PC-3 (cell line): ENCODE results near the gene VPS41. TPM values are rescaled to one million over a fixed set of nuclear protein-coding genes. Genes with fewer than 3 reads are reported as not detected.

ENCODE experiments used
- ATAC-seq: fragments of 200-7000 bp; cut with Tn5 transposase; 2 replicates; pipeline ENCODE4 v1.9.1; 2020; ENCODE audit warnings: mild to moderate bottlenecking, moderate library complexity
- BruUV-seq: library from RNA; stranded (reverse); fragments of 400-500 nt; replicated peaks from 2 replicates; lab custom pipeline; 2021; lab: Mats Ljungman, UMichigan
- CTCF ChIA-PET: fragments of 300-600 bp; sonication (Branson Sonifier 250); formaldehyde crosslinking; loops from one replicate; lab custom pipeline; 2022; ENCODE audit warnings: antibody characterized with exemption; lab: Charles Lee
- POLR2A ChIA-PET: fragments of 300-600 bp; sonication (Branson Sonifier 250); formaldehyde crosslinking; loops from one replicate; lab custom pipeline; 2022; ENCODE audit warnings: antibody characterized with exemption; ENCODE audit not compliant: unreplicated experiment; lab: Charles Lee
- DNase-seq: peaks from one replicate; pipeline ENCODE4 v3.0.0-alpha.2; 2015
- H2AFZ ChIP-seq: fragments of 300-600 bp; sonication (generic); 2 replicates; pipeline ENCODE4 v1.6.0; 2016; ENCODE audit warnings: antibody characterized with exemption, low read length
- H3F3A ChIP-seq: fragments of 300-600 bp; sonication (generic); one replicate; pipeline ENCODE4 v1.6.0; 2017; ENCODE audit warnings: antibody characterized with exemption, low read length, control low read depth, mild to moderate bottlenecking; ENCODE audit not compliant: unreplicated experiment
- H3K27ac ChIP-seq: fragments of 300-600 bp; sonication (generic); 2 replicates; pipeline ENCODE4 v1.5.1; 2016; ENCODE audit warnings: mild to moderate bottlenecking, low read length
- H3K27me3 ChIP-seq: fragments of 300-600 bp; sonication (generic); 2 replicates; pipeline ENCODE4 v1.6.1; 2016; ENCODE audit warnings: low read length, mixed read lengths
- H3K36me3 ChIP-seq: fragments of 300-600 bp; sonication (generic); 2 replicates; pipeline ENCODE4 v1.6.1; 2016; ENCODE audit warnings: low read depth, mixed run types, low read length, mixed read lengths
- H3K4me1 ChIP-seq: fragments of 300-600 bp; sonication (generic); 2 replicates; pipeline ENCODE4 v1.5.1; 2016; ENCODE audit warnings: low read length; ENCODE audit not compliant: insufficient read depth
- H3K4me2 ChIP-seq: fragments of 300-600 bp; sonication (generic); 2 replicates; pipeline ENCODE4 v1.6.0; 2016; ENCODE audit warnings: low read length
- H3K4me3 ChIP-seq: fragments of 300-600 bp; sonication (generic); 2 replicates; pipeline ENCODE4 v1.5.1; 2016; ENCODE audit warnings: mild to moderate bottlenecking, low read length, mixed read lengths
- H3K79me2 ChIP-seq: fragments of 300-600 bp; sonication (generic); 2 replicates; pipeline ENCODE4 v1.6.1; 2017; ENCODE audit warnings: low read length, mixed read lengths
- H3K9ac ChIP-seq: fragments of 300-600 bp; sonication (generic); 2 replicates; pipeline ENCODE4 v1.6.0; 2016; ENCODE audit warnings: mild to moderate bottlenecking, low read length
- H3K9me2 ChIP-seq: fragments of 300-600 bp; sonication (generic); replicated peaks from 2 replicates; pipeline ENCODE4 v1.6.1; 2016; ENCODE audit warnings: mixed run types, low read length, mixed read lengths
- H3K9me3 ChIP-seq: fragments of 300-600 bp; sonication (generic); 2 replicates; pipeline ENCODE4 v1.6.1; 2016; ENCODE audit warnings: low read length, mixed read lengths
- H4K20me1 ChIP-seq: fragments of 300-600 bp; sonication (generic); 2 replicates; pipeline ENCODE4 v1.6.1; 2016; ENCODE audit warnings: low read length, mixed read lengths
- CTCF ChIP-seq: fragments of 300-600 bp; sonication (generic); conservative IDR thresholded peaks from 2 replicates; pipeline ENCODE4 v1.5.1; 2017; ENCODE audit warnings: antibody characterized with exemption, low read depth, mild to moderate bottlenecking, low read length
- EZH2 ChIP-seq: fragments of 300-600 bp; sonication (generic); IDR thresholded peaks from one replicate; pipeline ENCODE4 v1.6.1; 2017; ENCODE audit warnings: antibody characterized with exemption, mild to moderate bottlenecking, low read length; ENCODE audit not compliant: unreplicated experiment
- EZH2phosphoT487 ChIP-seq: fragments of 300-600 bp; sonication (generic); IDR thresholded peaks from 2 replicates; pipeline ENCODE4 v1.6.1; 2018; ENCODE audit warnings: mild to moderate bottlenecking, antibody characterized with exemption, low read length, borderline replicate concordance
- intact Hi-C: fragments of 100-400 bp; cut with micrococcal nuclease; formaldehyde crosslinking; loops from 2 replicates; pipeline ENCODE4 v1.9.0; 2023
- total RNA-seq: library from RNA; depleted of rRNA; stranded (reverse); fragments of >200 nt; gene quantifications from 2 replicates; pipeline ENCODE4 v1.2.3, GENCODE V29; 2014

VPS41 gene
- total RNA-seq, 1 experiment from 2014 or later, result 35.2 TPM

GRCh38 chr7:38748056-38748610 lies 160.9 kb downstream of the VPS41 start:
- CTCF ChIA-PET, result no interaction called here
- TF ChIP-seq EZH2phosphoT487, result no peak
- TF ChIP-seq CTCF, result peak; percentile 77

DNA sequence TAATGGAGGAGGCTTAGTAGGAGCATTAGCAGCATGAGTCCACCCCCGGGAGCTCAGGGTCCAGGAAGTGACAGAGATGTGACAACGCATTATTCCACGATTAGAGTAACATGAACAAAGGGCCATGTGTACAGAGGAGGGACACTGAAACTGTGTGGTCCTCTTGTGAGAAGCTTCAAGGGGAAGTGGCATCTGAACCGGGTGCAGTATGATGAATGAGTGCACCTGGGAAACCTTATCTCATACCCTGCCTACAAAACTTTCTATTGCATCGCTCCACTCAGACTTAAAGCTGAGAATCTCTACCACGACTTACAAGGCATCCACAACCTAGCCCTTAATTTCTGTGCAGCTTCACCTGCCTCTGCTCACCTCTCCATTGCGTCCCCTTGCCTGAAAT lies 162.6 kb downstream of the VPS41 start:
- H3K79me2 ChIP-seq, result no peaks in the 10 kb centered on the region
- CTCF ChIA-PET, result no interaction called here
- H3K9me3 ChIP-seq, result no peaks in the 10 kb centered on the region
- no peak overlapping the region for H2AFZ ChIP-seq
- H3K9ac ChIP-seq, result no peak overlapping the region
- no peak overlapping the region for H3K4me2 ChIP-seq
- DNase-seq (no peak), ATAC-seq (no peak)
- TF ChIP-seq EZH2phosphoT487, result no peak
- no peak for TF ChIP-seq CTCF
- no peak for TF ChIP-seq EZH2
- intact Hi-C loops, result loop anchor here (5.0 kb wide), 1 partner anchor 44 kb away; no protein-coding TSS in a partner anchor
- no peaks in the 10 kb centered on the region for H4K20me1 ChIP-seq
- H3K27ac ChIP-seq, result no peak overlapping the region
- H3K9me2 ChIP-seq, result no peaks in the 10 kb centered on the region
- no TSS peak for BruUV-seq
- H3K4me1 ChIP-seq, result peaks cover 12% of the 10 kb centered on the region
- H3K36me3 ChIP-seq, result 0 out of 2 replicates have a peak, but pooled peaks cover 4% of the 10 kb centered on the region
- H3K4me3 ChIP-seq, result no peak overlapping the region
- no peaks in the 10 kb centered on the region for H3K27me3 ChIP-seq
- no peaks in the 10 kb centered on the region for H3F3A ChIP-seq
- POLR2A ChIA-PET, result no interaction called here

More at GRCh38 chr7:38748056-38748610, 160.9 kb downstream of the VPS41 start:
- Histone ChIP-seq H3K9me3 (no peaks in the 10 kb centered on the region), H3K36me3 (0 out of 2 replicates have a peak, but pooled peaks cover 4% of the 10 kb centered on the region), H3K27ac (no peak overlapping the region), H3K4me1 (peaks cover 12% of the 10 kb centered on the region), H3K9ac (no peak overlapping the region), H3K27me3 (no peaks in the 10 kb centered on the region), H3K4me2 (peak overlapping the region; percentile 28; the same call in 1 of the 2 replicates), H3K79me2 (no peaks in the 10 kb centered on the region), H3K9me2 (no peaks in the 10 kb centered on the region), H3K4me3 (no peak overlapping the region), H2AFZ (no peak overlapping the region), H3F3A (no peaks in the 10 kb centered on the region), H4K20me1 (no peaks in the 10 kb centered on the region)
- intact Hi-C loops, result loop anchor here (1.0 to 5.0 kb wide), 3 partner anchors 46 to 350 kb away; no protein-coding TSS in a partner anchor
- no TSS peak for BruUV-seq
- POLR2A ChIA-PET, result interaction anchor here (0.6 kb wide), 1 partner anchor 338 kb away, joined by 36 read pairs; no protein-coding TSS in a partner anchor
- ATAC-seq, result peak; percentile 73
- peak; percentile 54 for DNase-seq

DNA sequence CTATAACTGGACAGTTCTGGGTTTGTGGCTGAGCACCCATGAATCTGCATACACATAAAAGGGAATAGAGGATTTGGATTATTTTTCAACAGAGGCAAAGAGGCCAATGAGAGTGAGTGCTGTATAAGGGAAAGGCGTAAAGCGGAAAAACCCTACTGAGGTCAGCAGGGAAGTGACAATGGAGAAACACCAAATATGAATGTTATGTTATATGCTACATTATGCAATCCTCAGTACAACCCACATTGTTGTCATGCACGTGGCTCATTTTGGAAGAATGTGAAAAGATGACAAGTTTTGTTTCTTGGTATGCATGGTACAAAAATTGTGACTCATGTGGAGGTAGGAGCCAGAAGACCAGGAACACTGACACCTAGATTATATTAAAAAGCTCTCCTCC lies 164.2 kb downstream of the VPS41 start:
- Histone ChIP-seq H3K4me2 (no peak overlapping the region), H2AFZ (no peak overlapping the region), H3K4me3 (no peak overlapping the region), H3K36me3 (0 out of 2 replicates have a peak, but pooled peaks cover 4% of the 10 kb centered on the region), H4K20me1 (no peaks in the 10 kb centered on the region), H3K9ac (no peak overlapping the region), H3K27ac (no peak overlapping the region), H3K9me3 (no peaks in the 10 kb centered on the region), H3K9me2 (no peaks in the 10 kb centered on the region), H3K27me3 (no peaks in the 10 kb centered on the region), H3K79me2 (no peaks in the 10 kb centered on the region), H3F3A (no peaks in the 10 kb centered on the region), H3K4me1 (peaks cover 12% of the 10 kb centered on the region)
- BruUV-seq, result no TSS peak
- ChIA-PET POLR2A (no interaction called here), CTCF (no interaction called here)
- no peak for TF ChIP-seq CTCF
- no peak for TF ChIP-seq EZH2
- no peak for TF ChIP-seq EZH2phosphoT487
- peak; percentile 31; the same call in 1 of the 2 replicates for ATAC-seq
- peak; percentile 74 for DNase-seq
- intact Hi-C loops, result loop anchor here (5.0 kb wide), 1 partner anchor 42 kb away; no protein-coding TSS in a partner anchor
